DMS 273 treated with DMSO at 0.1 percent for 48 hours (cell line): ENCODE measurements around the gene LTBP3.

Source experiments
- DNase-seq: peaks from one replicate; lab custom pipeline; 2025; lab: John Stamatoyannopoulos, UW

LTBP3 gene

DNA sequence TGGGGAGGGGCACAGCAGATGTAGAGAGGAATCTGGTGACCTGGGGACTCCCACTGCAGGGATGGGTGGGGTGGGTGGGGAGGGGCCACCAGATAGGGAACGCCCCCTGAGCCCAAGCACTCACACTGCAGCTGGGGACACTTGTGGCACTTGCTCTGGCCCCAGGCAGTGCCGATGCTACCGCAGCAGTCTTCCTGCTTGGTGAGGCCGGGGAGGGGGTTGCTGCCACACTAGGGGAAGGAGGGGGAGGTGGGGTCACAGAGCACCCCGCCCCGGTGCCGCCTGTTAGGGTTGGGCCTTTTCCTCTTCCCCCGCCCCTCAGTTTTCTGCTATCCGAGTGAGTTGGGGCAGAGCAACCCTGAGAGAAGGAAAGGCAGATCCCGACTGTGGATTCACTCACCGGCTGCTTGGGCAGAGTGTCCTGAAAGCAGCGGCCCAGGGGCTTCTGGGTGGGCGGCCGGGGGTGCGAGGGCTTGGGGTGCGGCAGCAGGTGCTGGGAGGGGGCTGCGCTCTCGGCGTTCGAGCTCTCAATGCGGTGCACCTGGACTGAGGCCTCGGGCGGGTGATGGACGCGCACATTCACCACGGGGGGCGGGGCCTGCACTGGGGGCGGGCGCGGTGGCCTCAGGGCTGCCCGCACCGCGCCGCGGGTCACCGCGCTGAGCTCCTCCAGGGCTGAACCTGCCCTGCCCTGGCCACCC is 4.7 kb downstream of the LTBP3 start:
- DNase-seq = no peak

DNA sequence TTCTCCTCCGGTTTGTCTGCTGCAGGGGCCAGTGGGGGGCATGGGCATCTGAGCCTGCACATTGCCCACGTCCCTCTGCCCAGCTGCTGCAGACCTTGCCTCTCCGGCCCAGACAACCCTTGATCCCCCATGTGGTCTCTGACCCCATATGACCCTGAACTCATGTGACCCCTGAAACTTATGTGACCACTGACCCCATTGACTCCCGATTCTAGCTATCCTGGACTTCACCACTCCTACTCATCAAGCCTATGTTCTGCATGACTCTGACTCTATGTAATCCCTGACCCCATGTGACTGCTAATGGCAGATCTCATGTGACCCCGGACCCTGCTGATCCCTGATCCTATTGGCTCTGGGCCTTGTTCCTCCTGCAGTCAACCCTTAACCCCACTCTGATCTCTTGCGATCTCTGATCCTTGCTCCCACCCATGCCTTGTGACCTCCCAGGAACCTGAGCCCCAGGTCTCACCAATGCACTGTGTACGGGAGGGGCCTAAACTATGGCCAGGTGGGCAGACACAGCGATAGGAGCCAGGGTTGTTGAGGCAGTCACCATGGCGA is 5.7 kb downstream of the LTBP3 start:
- no peak for DNase-seq

GRCh38 chr11:65551572-65552387 is 6.4 kb downstream of the LTBP3 start:
- DNase-seq = no peak

DNA sequence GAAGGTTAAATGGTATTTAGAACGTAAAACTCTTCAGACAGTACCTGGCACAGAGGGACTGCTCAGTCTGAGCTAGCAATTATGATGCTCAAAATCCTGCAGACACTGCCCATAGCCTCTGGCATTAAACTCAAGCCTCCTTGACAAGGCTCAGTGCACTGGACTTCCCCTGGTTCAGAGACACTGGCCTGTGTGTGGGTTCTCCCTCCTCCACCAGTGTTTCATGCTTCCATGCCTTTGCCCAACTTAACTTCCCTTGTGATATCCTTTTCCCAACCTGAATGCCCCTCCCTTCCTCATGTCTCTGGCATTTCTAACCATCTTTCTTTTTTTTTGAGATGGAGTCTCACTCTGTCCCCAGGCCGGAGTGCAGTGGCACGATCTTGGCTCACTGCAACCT is 9.1 kb downstream of the LTBP3 start:
- no peak for DNase-seq

- no peak for DNase-seq
These were observed 9.8 kb downstream of the LTBP3 start for GRCh38 chr11:65548395-65548794.

DNA sequence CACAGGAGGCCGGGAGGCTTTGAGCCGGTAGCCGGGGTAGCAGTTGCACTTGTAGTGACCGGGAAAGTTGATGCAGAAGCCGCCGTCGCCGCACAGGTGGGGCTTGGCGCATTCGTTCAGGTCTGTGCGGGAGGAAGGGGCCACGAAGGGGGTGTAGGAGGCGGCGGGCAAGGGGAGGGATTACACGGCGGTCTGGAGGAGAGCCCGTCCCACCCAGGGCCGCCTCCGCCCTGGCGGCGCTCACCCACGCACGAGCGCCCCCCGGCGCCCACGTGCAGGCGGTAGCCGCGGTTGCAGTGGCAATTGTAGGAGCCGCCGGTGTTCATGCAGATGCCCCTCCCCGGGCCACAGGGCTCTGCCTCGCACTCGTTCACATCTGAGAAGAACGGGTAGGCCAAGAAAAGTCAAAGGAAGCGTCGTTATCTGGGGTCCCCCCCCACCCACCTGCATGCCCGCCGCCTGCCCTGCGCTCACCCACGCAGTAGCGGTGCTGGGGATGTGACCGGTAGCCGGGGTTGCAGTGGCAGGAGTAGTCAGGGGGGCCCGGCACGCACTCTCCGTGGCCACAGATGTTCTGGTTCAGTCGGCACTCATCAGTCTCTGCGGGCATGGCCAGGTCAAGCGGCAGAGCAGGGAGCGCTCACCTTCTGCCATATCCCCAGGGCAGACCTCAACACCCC is 10.6 kb downstream of the LTBP3 start:
- no peak for DNase-seq

- DNase-seq = no peak
These were observed 11.8 kb downstream of the LTBP3 start for GRCh38 chr11:65546217-65546958.

DNA sequence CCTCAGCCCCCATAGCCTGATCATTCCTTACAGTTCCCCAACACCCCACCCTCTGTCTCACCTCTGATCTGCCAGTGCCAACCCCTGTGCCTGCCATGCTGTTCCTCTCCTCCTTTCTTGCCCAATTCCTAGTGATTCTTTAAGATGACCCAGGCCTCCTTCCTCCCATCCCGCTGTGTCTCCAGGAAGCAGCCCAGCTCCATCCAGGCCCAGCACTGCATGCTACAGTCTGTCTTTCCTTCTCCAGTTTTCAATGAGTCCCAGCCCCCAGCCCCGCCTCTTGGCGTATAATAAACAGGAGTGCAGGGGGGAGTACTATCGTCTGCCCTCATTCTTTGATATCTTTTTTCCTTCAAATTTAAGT is 12.3 kb downstream of the LTBP3 start:
- DNase-seq = no peak

- no peak for DNase-seq
These were observed 15.3 kb downstream of the LTBP3 start for GRCh38 chr11:65542738-65543390.

DNA sequence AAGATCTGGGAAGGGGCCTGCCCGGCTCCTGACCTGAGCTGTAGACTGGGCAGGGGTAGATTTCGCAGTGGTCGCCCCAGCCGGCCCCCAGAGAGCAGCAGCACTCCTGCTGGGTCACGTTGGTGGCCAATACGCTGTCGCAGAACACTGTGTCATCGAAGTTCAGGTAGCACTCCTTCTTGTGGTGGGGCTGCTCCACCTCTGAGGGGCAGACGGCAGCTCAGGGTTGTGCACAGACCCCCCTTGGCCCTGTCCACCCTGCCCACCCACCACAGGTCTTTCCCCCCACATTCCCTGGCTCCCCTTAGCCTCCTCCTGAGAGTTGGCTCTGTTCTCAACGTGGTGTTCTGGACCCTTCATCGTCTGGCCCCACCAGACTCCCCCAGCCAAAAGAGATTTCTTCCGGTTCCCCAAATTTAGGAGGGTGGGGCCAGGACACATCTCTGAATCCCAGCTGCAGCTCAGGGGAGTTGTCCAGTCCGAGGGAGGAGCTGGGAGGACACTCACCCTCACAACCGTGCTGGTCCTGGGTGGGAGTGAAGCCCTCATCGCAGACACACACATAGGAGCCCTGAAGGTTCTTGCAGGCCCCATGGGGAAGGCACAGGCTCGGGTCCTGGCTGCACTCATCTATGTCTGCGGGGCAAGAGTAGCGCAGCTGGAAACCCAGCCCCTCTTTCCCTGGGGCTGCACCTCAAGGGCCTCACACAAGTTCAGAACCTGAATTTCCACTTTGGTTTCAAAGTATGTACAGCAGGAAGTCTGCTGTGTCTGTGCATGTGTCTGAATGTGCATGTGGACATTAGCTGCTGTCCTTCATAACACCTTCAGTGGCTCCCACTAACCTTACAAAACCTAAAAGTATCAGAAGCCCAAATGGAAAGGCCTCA is 16.8 kb downstream of the LTBP3 start:
- no peak for DNase-seq

DNA sequence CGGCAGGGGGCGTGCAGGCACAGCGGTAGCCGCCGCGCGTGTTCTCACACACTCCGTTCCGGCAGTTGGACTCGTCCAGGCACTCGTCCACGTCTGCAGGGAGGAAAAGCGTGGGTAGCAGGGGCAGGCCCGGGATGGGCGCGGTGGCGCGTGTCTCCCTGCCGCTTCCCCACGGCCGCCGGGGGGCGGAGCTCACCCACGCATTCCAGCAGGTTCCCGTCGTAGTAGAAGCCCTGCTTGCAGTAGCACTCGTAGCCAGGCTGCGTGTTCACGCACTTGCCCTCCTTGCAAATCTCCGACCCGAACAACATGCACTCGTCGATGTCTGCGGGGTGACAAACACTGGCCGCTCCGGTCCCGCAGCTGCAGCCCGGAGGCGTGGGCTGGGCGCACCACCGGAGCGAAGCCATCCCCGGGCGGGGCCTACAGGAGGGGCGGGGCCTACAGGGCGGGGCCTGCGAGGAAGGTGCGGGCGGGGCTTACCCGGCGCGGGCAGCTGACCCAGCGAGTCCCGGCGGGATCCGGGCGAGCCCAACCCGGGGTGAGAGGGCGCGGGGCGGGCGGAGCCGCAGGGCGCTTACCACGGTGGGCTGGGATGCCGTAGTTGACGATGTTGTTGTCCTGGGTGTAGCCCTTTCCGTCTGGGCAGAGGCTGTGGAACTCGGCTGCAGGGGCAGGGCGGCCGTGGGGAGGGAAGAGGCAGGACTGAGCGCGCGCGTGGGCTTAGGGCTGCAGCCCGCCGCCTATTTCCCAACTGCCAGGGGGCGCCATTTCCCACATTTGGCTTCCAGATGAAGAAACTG is 17.7 kb downstream of the LTBP3 start:
- DNase-seq = peak; percentile 33

DNA sequence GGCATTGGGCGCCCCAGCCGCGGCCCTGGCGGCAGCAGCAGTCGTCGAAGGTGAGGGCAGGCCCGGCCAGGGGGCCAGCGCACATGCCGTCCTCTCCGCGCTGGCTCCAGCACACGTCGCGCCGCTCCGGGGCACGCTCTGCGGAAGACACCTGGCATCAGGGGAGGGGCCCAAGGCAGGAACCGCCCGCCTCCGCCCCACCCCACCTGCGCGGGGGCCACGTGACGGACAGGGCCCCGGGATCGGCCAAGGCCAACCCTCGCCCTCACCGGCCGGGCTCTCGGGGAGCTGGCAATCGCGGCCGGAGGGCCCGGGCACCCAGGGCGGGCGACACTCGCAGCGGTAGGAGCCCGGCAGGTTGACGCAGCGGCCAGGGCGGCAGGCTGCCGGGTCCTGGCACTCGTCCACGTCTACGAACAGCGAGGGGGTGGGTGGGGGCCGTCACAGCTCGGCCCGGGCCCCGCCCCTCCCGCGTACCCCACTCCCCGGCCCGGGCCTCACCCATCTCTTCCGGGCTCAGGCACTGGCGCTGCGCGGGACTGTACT is 18.3 kb downstream of the LTBP3 start:
- no peak for DNase-seq

DNA sequence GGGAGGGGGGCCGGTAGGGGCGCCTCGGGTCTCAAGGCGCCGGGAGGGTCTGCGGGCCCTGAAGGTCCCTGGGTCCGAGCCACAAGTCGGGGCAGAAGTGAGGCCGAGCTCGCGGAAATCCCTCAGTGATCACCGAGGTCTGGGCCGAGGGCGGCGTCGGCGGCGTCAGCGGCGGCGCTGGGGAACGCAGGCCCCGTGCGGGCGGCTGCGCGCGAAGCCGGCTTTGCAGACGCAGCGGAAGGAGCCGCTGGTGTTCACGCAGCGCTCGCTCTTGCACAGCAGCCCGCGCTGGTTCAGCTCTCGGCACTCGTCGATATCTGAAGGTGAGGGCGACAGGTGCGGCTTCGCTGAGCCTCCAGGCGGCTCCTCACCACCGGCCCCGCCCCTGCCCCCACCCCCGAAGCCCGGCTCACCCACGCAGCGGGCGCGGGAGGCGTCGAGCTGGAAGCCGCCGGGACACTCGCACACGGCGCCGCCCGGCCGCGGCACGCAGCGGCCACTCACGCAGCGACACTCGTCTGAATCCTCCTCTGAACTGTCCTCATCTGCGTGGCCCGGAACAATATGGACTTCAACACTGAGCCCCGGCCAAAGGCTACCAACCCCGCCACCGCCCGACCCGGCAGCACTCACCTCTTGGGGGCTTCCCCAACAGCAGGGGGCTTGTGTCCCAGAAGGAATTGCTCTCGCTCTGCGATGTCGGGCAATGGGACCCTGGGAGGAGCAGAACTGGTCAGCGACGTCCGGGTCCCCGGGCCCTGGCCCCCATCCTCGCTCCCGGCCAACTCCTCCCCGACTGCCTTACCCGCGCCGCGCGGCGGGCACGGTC is 19.0 kb downstream of the LTBP3 start:
- DNase-seq = no peak

DNA sequence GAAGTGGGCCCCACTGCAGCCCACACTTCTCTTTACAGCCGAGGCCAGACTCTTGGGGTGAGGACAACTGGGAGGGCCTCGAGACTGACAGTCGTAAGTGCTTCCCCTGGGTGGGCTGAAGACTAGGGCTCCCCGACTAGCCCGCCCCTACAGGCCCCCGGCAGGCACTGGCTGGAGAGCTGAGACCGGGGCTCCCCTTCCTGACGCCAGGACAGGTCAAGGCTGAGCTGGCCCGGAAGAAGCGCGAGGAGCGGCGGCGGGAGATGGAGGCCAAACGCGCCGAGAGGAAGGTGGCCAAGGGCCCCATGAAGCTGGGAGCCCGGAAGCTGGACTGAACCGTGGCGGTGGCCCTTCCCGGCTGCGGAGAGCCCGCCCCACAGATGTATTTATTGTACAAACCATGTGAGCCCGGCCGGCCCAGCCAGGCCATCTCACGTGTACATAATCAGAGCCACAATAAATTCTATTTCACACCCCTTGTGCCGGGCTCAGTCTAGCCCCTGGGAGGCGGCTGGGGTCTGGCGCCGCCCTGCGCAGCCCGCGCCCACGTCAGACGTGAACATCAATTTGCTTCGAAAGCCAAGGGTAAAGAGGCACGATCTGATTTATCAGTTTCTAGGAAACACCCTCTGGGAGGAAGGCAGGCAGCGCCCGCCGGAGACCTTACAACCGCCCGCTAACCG is 19.8 kb downstream of the LTBP3 start:
- DNase-seq = no peak

- DNase-seq = no peak
These were observed 20.4 kb downstream of the LTBP3 start for GRCh38 chr11:65537620-65538231.

DNA sequence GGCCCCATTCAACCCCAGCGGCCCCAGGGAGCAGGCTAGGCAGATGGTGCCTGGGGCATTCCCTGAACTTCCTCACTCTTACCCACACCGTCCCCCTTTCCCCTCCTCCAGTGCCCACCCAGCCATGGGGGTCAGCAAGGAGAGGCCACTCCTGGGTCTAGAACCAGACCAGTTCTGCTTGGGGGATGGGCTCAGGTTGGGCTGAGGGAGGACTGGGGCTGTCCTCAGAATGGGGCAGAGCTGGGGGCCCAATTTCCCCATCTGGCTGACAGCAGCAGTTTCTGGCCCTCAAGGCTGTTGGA is 20.9 kb downstream of the LTBP3 start:
- no peak for DNase-seq

DNA sequence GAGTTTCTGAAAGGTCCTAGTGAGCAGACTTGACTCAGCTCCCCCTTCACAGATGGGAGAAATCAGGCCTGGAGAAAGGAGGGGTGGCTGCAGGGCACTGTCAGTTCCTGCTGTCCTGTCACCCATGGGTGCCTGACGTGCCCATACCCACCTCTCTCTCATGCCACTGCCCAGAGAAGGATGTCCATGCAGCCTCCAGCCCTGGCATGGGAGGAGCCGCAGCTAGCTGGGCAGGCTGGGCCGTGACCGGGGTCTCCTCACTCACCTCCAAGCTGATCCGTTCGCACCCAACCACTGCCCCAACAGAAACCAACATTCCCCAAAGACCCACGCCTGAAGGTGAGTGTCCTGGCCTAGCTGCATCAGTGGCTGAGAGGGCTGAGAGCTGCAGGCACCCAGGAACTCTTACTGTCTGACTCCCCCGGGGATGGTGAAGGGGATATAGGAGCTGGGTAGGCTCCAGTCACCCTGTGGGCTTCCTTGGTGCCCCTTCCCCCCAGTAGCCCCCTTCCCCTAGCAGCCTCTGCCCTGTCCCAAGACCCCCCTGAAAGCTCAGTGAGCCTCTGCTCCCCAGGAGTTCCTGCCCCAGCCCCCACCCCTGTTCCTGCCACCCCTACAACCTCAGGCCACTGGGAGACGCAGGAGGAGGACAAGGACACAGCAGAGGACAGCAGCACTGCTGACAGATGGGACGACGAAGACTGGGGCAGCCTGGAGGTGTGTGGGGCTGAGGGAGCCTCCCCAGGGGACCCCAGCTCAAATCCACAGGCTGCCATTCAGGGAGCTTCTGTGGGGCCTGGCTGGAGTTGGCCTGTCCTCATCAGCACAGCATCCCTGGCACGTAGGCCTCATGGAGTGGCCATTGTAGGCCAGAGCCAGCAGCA is 21.5 kb downstream of the LTBP3 start:
- no peak for DNase-seq
